ENCODE results near the gene MPPED1. TPM values are rescaled to one million over a fixed set of nuclear protein-coding genes. Genes with fewer than 3 reads are reported as not detected.

The MPPED1 gene
- total and polyA plus RNA-seq, 2 donors (not counting 3 experiments of a cell fraction or from before 2014, with no cell fraction given), result not detected

DNA sequence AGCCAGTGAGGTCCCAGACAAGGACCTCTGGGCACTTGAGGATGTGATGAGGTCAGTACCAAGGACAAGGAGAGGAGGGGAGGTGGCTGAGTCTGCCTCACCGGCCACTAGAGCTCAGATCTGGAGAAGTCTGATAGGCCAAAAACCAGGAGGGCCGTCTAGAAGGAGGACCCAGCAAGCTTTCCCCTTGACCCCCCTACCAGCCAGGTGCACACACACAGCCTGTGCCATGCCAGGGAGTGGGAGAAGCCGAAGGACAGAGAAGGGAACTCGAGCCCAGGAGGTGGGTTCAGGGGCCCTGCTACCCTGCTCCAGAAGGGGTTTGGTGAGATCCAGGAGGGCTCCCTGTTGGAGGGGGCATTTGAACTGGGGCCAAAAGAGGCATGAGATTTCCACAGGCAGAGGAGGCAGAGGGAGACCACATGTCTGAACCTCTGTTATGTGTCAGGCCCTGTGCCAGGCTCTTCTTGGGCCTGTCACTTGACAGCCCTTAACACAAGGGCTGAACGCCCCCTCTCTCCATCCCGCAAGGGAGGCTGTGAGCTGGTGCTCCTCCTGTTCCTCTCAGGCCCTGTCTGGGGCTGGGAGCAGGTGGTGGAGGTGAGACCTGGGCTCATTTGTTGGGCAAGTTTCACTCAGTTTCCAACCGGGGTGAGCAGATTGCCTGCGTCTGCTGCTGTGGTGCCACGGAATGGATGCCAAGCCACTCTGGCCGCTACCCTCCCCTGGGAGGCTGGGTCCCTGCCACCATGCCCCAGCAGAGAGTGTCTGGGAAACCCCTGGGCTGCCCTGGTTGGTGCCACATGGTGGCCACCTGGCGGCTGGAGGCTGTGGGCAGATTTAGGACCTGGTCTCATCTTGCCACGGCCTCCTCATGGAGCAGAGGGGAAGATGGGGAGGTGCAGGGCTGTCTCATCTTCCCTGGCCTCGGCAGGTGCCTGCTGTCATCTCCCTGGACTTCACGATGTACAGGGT is 65.2 kb downstream of the MPPED1 start:
- Histone ChIP-seq H2AFZ (ENCODE audit: low read depth, low read length) (no peak overlapping the region), H3K79me2 (ENCODE audit: control insufficient read depth, insufficient read depth, low read length) (no peaks in the 10 kb centered on the region), H3K9me3 (replicated peaks; ENCODE audit: control insufficient read depth, insufficient read depth, low read length) (no peaks in the 10 kb centered on the region), H3K36me3 (ENCODE audit: control insufficient read depth in 2 of 2, extremely low read depth in 1 of 2, insufficient read depth in 2 of 2, low read length in 2 of 2) (no peaks in the 10 kb centered on the region), H3K27ac (ENCODE audit: insufficient read depth, low read depth, low read length) (no peak overlapping the region), H3K4me1 (ENCODE audit: control insufficient read depth, extremely low read depth, insufficient read depth, low read length) (no peaks in the 10 kb centered on the region), H3K9ac (replicated peaks; ENCODE audit: extremely low read depth, insufficient read depth, low read length) (no peak overlapping the region), H3K4me3 (replicated peaks in 1 of 3; ENCODE audit: insufficient read depth in 1 of 3, low read depth in 1 of 3, low read length in 3 of 3) (no peak overlapping the region), H3K27me3 (ENCODE audit: control insufficient read depth in 2 of 2, insufficient read depth in 2 of 2, low read length in 2 of 2) (no peaks in the 10 kb centered on the region), H3K4me2 (ENCODE audit: insufficient read depth, low read length) (no peak overlapping the region), H3K9me1 (replicated peaks; ENCODE audit: control insufficient read depth, extremely low read depth, insufficient read depth, low read length) (no peaks in the 10 kb centered on the region), H4K20me1 (replicated peaks; ENCODE audit: control insufficient read depth, extremely low read depth, insufficient read depth, low read length) (no peaks in the 10 kb centered on the region)
- ChIA-PET POLR2A (no interaction called here), CTCF (no interaction called here)
- no peak for TF ChIP-seq POLR2A (IDR thresholded peaks at IDR 0.05; ENCODE audit: low read depth, low read length)
- no peak for TF ChIP-seq GATA2 (IDR thresholded peaks at IDR 0.05; ENCODE audit: insufficient read depth, insufficient read length, low read depth, low read length)
- TF ChIP-seq EZH2 (IDR thresholded peaks at IDR 0.05; ENCODE audit: borderline replicate concordance, low read depth, low read length, severe bottlenecking), result no peak
- TF ChIP-seq, protein P1, sequence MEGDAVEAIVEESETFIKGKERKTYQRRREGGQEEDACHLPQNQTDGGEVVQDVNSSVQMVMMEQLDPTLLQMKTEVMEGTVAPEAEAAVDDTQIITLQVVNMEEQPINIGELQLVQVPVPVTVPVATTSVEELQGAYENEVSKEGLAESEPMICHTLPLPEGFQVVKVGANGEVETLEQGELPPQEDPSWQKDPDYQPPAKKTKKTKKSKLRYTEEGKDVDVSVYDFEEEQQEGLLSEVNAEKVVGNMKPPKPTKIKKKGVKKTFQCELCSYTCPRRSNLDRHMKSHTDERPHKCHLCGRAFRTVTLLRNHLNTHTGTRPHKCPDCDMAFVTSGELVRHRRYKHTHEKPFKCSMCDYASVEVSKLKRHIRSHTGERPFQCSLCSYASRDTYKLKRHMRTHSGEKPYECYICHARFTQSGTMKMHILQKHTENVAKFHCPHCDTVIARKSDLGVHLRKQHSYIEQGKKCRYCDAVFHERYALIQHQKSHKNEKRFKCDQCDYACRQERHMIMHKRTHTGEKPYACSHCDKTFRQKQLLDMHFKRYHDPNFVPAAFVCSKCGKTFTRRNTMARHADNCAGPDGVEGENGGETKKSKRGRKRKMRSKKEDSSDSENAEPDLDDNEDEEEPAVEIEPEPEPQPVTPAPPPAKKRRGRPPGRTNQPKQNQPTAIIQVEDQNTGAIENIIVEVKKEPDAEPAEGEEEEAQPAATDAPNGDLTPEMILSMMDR (IDR thresholded peaks at IDR 0.05; ENCODE audit: extremely low read depth in 1 of 2, insufficient read depth in 1 of 2, low read depth in 1 of 2, low read length in 2 of 2), result no peak
- TF ChIP-seq MYC (IDR thresholded peaks at IDR 0.05; ENCODE audit: low read depth, low read length), result no peak
- TF ChIP-seq JUN (IDR thresholded peaks at IDR 0.05; ENCODE audit: borderline replicate concordance, insufficient read depth, insufficient read length, low read depth), result no peak
- no peak for TF ChIP-seq POLR2AphosphoS5 (IDR thresholded peaks at IDR 0.05; ENCODE audit: insufficient read depth, low read depth, low read length)
- TF ChIP-seq FOS (IDR thresholded peaks at IDR 0.05; ENCODE audit: borderline replicate concordance, insufficient read depth, low read length), result no peak
- TF ChIP-seq, protein P2, sequence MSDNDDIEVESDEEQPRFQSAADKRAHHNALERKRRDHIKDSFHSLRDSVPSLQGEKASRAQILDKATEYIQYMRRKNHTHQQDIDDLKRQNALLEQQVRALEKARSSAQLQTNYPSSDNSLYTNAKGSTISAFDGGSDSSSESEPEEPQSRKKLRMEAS (IDR thresholded peaks at IDR 0.05; ENCODE audit: insufficient read depth, insufficient read length), result no peak
- DNase-seq (ENCODE audit: low read depth, low spot score) (no peak), FAIRE-seq (no peak)
- dilution Hi-C loops (cut with MboI; ENCODE audit: extremely low pct_ligation_motif_present, low sequenced_read_pairs), result no loop called here
- intact Hi-C loops (cut with micrococcal nuclease), result no loop called here
- BruUV-seq (replicated peaks), result no TSS peak
